Keratinocyte (primary cell): ENCODE results near the gene CEMIP2. TPM values are rescaled to one million over a fixed set of nuclear protein-coding genes. Genes with fewer than 3 reads are reported as not detected.

Source experiments
- DNase-seq: peaks from one replicate; pipeline ENCODE4 v3.0.0-alpha.2; 2011; ENCODE audit warnings: low read depth, missing footprints, low spot score
- FAIRE-seq: peaks from 2 replicates; lab custom pipeline; 2011; peaks lifted over from hg19 to GRCh38; lab: Jason Lieb, UNC
- H2AFZ ChIP-seq: 2 replicates; pipeline ENCODE4 v1.6.0; 2012; ENCODE audit warnings: low read length, control low read depth, inconsistent platforms; ENCODE audit not compliant: control insufficient read depth
- H3K27ac ChIP-seq: 2 replicates; pipeline ENCODE4 v1.5.1; 2011; ENCODE audit warnings: low read length; ENCODE audit not compliant: control insufficient read depth, insufficient read depth
- H3K27me3 ChIP-seq: 3 replicates; pipeline ENCODE4 v1.6.0; 2011; ENCODE audit warnings: low read length; ENCODE audit not compliant: control insufficient read depth, insufficient read depth; ENCODE audit errors: extremely low read depth
- H3K36me3 ChIP-seq, 2 experiments: 2 replicates in 1 of 2; 3 replicates in 1 of 2; pipeline ENCODE4 v1.5.1; 2011; ENCODE audit warnings: low read length in 2 of 2, mild to moderate bottlenecking in 1 of 2; ENCODE audit not compliant: control insufficient read depth in 2 of 2, insufficient read depth in 2 of 2; ENCODE audit errors: extremely low read depth in 1 of 2
- H3K4me1 ChIP-seq: 3 replicates; pipeline ENCODE4 v1.5.1; 2011; ENCODE audit warnings: low read length; ENCODE audit not compliant: control insufficient read depth, insufficient read depth; ENCODE audit errors: extremely low read depth
- H3K4me2 ChIP-seq: 3 replicates; pipeline ENCODE4 v1.6.0; 2011; ENCODE audit warnings: low read depth, low read length; ENCODE audit not compliant: control insufficient read depth, insufficient read depth; ENCODE audit errors: extremely low read depth
- H3K4me3 ChIP-seq, 3 experiments: fragments of 200-600 bp in 1 of 3; sonication (generic) in 1 of 3; 2 replicates in 2 of 3; 3 replicates in 1 of 3; pipeline ENCODE4 v1.5.1; 2011 to 2016; ENCODE audit warnings: low read length in 3 of 3, mild to moderate bottlenecking in 3 of 3, control low read depth in 2 of 3, inconsistent platforms in 1 of 3, low read depth in 1 of 3, mixed read lengths in 1 of 3, mixed run types in 1 of 3, moderate library complexity in 1 of 3; ENCODE audit not compliant: control insufficient read depth in 2 of 3, insufficient read depth in 2 of 3; ENCODE audit errors: extremely low read depth in 1 of 3
- H3K79me2 ChIP-seq: 2 replicates; pipeline ENCODE4 v1.6.0; 2012; ENCODE audit warnings: low read length; ENCODE audit not compliant: control insufficient read depth, insufficient read depth
- H3K9ac ChIP-seq: 3 replicates; pipeline ENCODE4 v1.6.0; 2011; ENCODE audit warnings: low read length; ENCODE audit not compliant: control insufficient read depth, insufficient read depth; ENCODE audit errors: extremely low read depth
- H3K9me1 ChIP-seq: 3 replicates; pipeline ENCODE4 v1.6.0; 2011; ENCODE audit warnings: low read length; ENCODE audit not compliant: control insufficient read depth, insufficient read depth; ENCODE audit errors: extremely low read depth
- H3K9me3 ChIP-seq: 2 replicates; pipeline ENCODE4 v1.5.1; 2012; ENCODE audit warnings: low read depth, low read length; ENCODE audit not compliant: control insufficient read depth
- H4K20me1 ChIP-seq: 3 replicates; pipeline ENCODE4 v1.6.0; 2011; ENCODE audit warnings: low read length; ENCODE audit not compliant: control insufficient read depth, insufficient read depth; ENCODE audit errors: extremely low read depth
- EZH2 ChIP-seq: IDR thresholded peaks from one replicate; pipeline ENCODE4 v1.6.1; 2012; ENCODE audit warnings: inconsistent platforms, mild to moderate bottlenecking, low read length, moderate library complexity
- dilution Hi-C: fragments of 300-500 bp; cut with MboI; formaldehyde crosslinking; loops from one replicate; pipeline ENCODE4 v1.7.0; 2020; ENCODE audit warnings: low sequenced_read_pairs; ENCODE audit not compliant: extremely low pct_ligation_motif_present
- polyA plus RNA-seq, 5 experiments: library from polyadenylated mRNA; depleted of rRNA in 3 of 5; stranded (reverse) in 3 of 5; stranded (forward) in 1 of 5; unstranded in 1 of 5; fragments of >200 nt; gene quantifications; 1 replicate in 1 of 5; 2 replicates in 3 of 5; 3 replicates in 1 of 5; pipeline versions ENCODE4 v1.2.1 to v1.2.3, GENCODE V29; 2011 to 2012; ENCODE audit warnings: missing spikeins in 2 of 5, low read depth in 1 of 5, low replicate concordance in 1 of 5
- TF ChIP-seq, protein P1 (sequence below), 3 experiments: IDR thresholded peaks in 1 of 3; conservative IDR thresholded peaks in 1 of 3; optimal IDR thresholded peaks in 1 of 3; 2 replicates in 2 of 3; 3 replicates in 1 of 3; pipeline versions ENCODE3 to v1.5.1; 2011; ENCODE audit warnings: low read length in 3 of 3, mild to moderate bottlenecking in 3 of 3, moderate library complexity in 2 of 3, control low read depth in 1 of 3, inconsistent platforms in 1 of 3; ENCODE audit not compliant: insufficient read depth in 2 of 3; ENCODE audit errors: extremely low read depth in 1 of 3

The CEMIP2 gene
- polyA plus RNA-seq, 1 donor (not counting 4 experiments of a cell fraction or from before 2014, with no cell fraction given): 47.7 TPM

DNA sequence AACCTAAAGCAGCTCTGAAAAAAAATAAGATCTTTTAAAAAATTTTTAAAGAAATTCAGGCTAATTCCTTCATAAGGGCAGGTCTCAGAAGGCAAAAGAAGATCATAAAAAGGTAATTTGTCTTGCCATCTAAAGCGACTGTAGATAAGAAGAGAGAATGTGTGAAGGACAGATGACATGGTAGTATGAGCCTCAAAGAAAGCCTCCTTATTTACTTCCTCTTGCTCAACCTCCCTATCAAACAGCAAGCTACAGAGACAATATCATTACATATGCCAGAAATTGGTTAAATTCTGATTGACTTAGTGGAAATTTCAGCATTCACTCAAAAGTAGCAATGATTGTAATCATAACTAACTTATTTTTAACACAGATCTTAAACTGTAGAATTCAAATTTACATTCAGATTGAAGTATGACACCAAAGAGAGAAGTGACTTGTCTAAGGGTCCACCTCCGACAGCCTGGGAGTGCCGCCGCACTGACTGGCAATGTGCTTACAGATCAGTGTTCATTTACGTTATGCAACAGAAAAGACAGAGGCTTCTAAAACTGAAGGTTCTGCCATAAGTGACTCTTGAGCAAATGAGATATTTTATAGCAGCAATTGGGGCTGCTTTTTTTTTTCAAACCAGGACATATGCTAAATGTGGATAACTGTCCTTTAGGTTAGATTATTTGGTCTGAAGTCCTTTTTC, 132.0 kb downstream of the CEMIP2 start:
- Histone ChIP-seq H3K9me3 (no peaks in the 10 kb centered on the region), H3K79me2 (no peaks in the 10 kb centered on the region), H4K20me1 (no peaks in the 10 kb centered on the region), H3K27ac (no peak overlapping the region), H2AFZ (no peak overlapping the region), H3K9ac (no peak overlapping the region), H3K9me1 (no peaks in the 10 kb centered on the region), H3K36me3 (no peaks in the 10 kb centered on the region), H3K4me1 (no peaks in the 10 kb centered on the region), H3K27me3 (no peaks in the 10 kb centered on the region), H3K4me3 (no peak overlapping the region), H3K4me2 (no peak overlapping the region)
- TF ChIP-seq EZH2: no peak
- TF ChIP-seq, protein P1, sequence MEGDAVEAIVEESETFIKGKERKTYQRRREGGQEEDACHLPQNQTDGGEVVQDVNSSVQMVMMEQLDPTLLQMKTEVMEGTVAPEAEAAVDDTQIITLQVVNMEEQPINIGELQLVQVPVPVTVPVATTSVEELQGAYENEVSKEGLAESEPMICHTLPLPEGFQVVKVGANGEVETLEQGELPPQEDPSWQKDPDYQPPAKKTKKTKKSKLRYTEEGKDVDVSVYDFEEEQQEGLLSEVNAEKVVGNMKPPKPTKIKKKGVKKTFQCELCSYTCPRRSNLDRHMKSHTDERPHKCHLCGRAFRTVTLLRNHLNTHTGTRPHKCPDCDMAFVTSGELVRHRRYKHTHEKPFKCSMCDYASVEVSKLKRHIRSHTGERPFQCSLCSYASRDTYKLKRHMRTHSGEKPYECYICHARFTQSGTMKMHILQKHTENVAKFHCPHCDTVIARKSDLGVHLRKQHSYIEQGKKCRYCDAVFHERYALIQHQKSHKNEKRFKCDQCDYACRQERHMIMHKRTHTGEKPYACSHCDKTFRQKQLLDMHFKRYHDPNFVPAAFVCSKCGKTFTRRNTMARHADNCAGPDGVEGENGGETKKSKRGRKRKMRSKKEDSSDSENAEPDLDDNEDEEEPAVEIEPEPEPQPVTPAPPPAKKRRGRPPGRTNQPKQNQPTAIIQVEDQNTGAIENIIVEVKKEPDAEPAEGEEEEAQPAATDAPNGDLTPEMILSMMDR (optimal IDR thresholded peaks at IDR 0.05 in 1 of 3, IDR thresholded peaks at IDR 0.05 in 1 of 3, conservative IDR thresholded peaks at IDR 0.05 in 1 of 3; ENCODE audit: extremely low read depth in 1 of 3, insufficient read depth in 2 of 3, low read length in 3 of 3): no peak
- DNase-seq: no peak
- dilution Hi-C loops: no loop called here
- no peak for FAIRE-seq

DNA sequence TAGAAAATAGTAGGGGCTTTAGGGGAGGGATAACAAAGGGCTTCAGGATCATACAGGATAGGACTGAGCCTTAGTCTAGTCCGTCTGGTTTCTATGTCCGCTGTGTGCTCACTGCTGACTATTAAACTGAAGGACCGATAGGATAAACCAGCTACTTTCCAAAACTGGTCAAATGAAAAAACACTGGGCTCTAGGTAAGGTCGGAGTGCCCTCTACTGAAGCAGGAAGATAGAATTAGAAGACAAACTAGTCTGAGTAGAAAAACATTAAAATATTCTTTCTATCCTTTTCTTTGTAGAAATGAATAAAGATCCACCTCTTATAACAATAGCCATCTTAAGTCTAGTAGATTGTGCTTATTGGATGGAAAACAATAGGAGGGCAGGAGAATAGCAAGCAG, 133.6 kb downstream of the CEMIP2 start:
- Histone ChIP-seq H3K9ac (no peak overlapping the region), H3K27me3 (no peaks in the 10 kb centered on the region), H3K4me1 (no peaks in the 10 kb centered on the region), H3K9me3 (no peaks in the 10 kb centered on the region), H3K79me2 (no peaks in the 10 kb centered on the region), H3K9me1 (no peaks in the 10 kb centered on the region), H4K20me1 (no peaks in the 10 kb centered on the region), H3K27ac (no peak overlapping the region), H3K36me3 (no peaks in the 10 kb centered on the region), H3K4me2 (no peak overlapping the region), H2AFZ (no peak overlapping the region), H3K4me3 (no peak overlapping the region)
- no peak for FAIRE-seq
- dilution Hi-C loops: no loop called here
- no peak for TF ChIP-seq EZH2
- TF ChIP-seq, protein P1 (optimal IDR thresholded peaks at IDR 0.05 in 1 of 3, IDR thresholded peaks at IDR 0.05 in 1 of 3, conservative IDR thresholded peaks at IDR 0.05 in 1 of 3; ENCODE audit: extremely low read depth in 1 of 3, insufficient read depth in 2 of 3, low read length in 3 of 3): no peak
- DNase-seq: no peak

Other genes starting within 250 kb of the CEMIP2 start
- 11.5 to 16.3 TPM (median 13.7 TPM) in 3 replicates for gene ABHD17B, start 142.7 kb upstream of the CEMIP2 start, polyA plus RNA-seq
- gene C9orf85, start 143.1 kb upstream of the CEMIP2 start, polyA plus RNA-seq: 12.3 to 18.2 TPM (median 17.5 TPM) in 3 replicates